Esophagus squamous epithelium (tissue), 5 donors: ENCODE data around the gene GTPBP4. TPM values are rescaled to one million over a fixed set of nuclear protein-coding genes. Genes with fewer than 3 reads are reported as not detected.

ENCODE experiments used
- DNase-seq: peaks from one replicate; lab custom pipeline; 2025; lab: John Stamatoyannopoulos, UW
- H3K27ac ChIP-seq, 4 donors: fragments of 200-600 bp; sonication (generic); one replicate each; pipeline ENCODE4 v1.5.1; 2016 to 2019; ENCODE audit warnings: mild to moderate bottlenecking in 1 of 4
- H3K27me3 ChIP-seq, 4 donors: fragments of 200-600 bp; sonication (generic); 1 replicate in 3 of 4; 2 replicates in 1 of 4; pipeline versions ENCODE4 v1.5.1 to v1.6.0; 2017 to 2021; ENCODE audit warnings: antibody characterized with exemption in 1 of 4
- H3K36me3 ChIP-seq, 3 donors: fragments of 200-600 bp; sonication (generic); one replicate each; pipeline ENCODE4 v1.5.1; 2016 to 2019
- H3K4me1 ChIP-seq, 3 donors: fragments of 200-600 bp; sonication (generic); one replicate each; pipeline ENCODE4 v1.5.1; 2017 to 2019
- H3K4me3 ChIP-seq, 4 donors: fragments of 200-600 bp; sonication (generic); 1 replicate in 3 of 4; 2 replicates in 1 of 4; pipeline ENCODE4 v1.5.1; 2016 to 2019; ENCODE audit warnings: mild to moderate bottlenecking in 2 of 4, moderate library complexity in 1 of 4
- H3K9me3 ChIP-seq, 3 donors: fragments of 200-600 bp; sonication (generic); one replicate each; pipeline ENCODE4 v1.5.1; 2016 to 2019
- POLR2A ChIP-seq, 4 donors: fragments of 450-650 bp; IDR thresholded peaks; one replicate each; pipeline ENCODE4 v1.6.1; 2017; ENCODE audit warnings: antibody characterized with exemption in 4 of 4, mild to moderate bottlenecking in 4 of 4, moderate library complexity in 3 of 4
- WGBS, 2 donors: methylation state at CpG; one replicate each; pipeline ENCODE4 v1.1.5; 2018; 5-methylcytosine and 5-hydroxymethylcytosine counted together
- intact Hi-C: fragments of 100-400 bp; cut with DNase I; formaldehyde crosslinking; loops from one replicate; pipeline ENCODE4 v1.15.0; 2022
- total RNA-seq, 4 donors: library from RNA; depleted of rRNA; stranded (reverse); fragments of >200 nt; gene quantifications; one replicate each; pipeline ENCODE4 v1.1.0, GENCODE V29; 2016
- TF ChIP-seq, protein P1 (sequence below), 6 experiments: fragments of 450-650 bp in 4 of 6; fragments of 200-600 bp in 2 of 6; sonication (generic) in 2 of 6; IDR thresholded peaks; one replicate each; pipeline ENCODE4 v1.5.1; 2016 to 2019; ENCODE audit warnings: antibody characterized with exemption in 6 of 6, mild to moderate bottlenecking in 4 of 6, moderate library complexity in 4 of 6
- donor health status: DM: yes; HTN: yes; CAD: no.

The GTPBP4 gene
- total RNA-seq, 4 donors from 2014 or later = 10.2 to 35.1 (median 23.1) TPM

GRCh38 chr10:970311-971149 is 17.7 kb upstream of the GTPBP4 start:
- H3K27ac ChIP-seq = peak overlapping the region in 3 of 4 donors; percentile 6 to 57 (median 38)
- TF ChIP-seq POLR2A (IDR thresholded peaks at IDR 0.05) = no peak
- TF ChIP-seq, protein P1, sequence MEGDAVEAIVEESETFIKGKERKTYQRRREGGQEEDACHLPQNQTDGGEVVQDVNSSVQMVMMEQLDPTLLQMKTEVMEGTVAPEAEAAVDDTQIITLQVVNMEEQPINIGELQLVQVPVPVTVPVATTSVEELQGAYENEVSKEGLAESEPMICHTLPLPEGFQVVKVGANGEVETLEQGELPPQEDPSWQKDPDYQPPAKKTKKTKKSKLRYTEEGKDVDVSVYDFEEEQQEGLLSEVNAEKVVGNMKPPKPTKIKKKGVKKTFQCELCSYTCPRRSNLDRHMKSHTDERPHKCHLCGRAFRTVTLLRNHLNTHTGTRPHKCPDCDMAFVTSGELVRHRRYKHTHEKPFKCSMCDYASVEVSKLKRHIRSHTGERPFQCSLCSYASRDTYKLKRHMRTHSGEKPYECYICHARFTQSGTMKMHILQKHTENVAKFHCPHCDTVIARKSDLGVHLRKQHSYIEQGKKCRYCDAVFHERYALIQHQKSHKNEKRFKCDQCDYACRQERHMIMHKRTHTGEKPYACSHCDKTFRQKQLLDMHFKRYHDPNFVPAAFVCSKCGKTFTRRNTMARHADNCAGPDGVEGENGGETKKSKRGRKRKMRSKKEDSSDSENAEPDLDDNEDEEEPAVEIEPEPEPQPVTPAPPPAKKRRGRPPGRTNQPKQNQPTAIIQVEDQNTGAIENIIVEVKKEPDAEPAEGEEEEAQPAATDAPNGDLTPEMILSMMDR (IDR thresholded peaks at IDR 0.05) = no peak
- peaks cover 0 to 9% (median 0%) of the 10 kb centered on the region in 4 donors for H3K27me3 ChIP-seq
- H3K9me3 ChIP-seq = no peaks in the 10 kb centered on the region
- H3K36me3 ChIP-seq = no peaks in the 10 kb centered on the region
- intact Hi-C loops = no loop called here
- peaks cover 0 to 22% (median 9%) of the 10 kb centered on the region in 3 donors for H3K4me1 ChIP-seq
- DNase-seq = no peak
- H3K4me3 ChIP-seq = no peak overlapping the region
- 26 to 35% methylated on average over 14 of the region's 14 CpGs for WGBS, 2 donors

DNA sequence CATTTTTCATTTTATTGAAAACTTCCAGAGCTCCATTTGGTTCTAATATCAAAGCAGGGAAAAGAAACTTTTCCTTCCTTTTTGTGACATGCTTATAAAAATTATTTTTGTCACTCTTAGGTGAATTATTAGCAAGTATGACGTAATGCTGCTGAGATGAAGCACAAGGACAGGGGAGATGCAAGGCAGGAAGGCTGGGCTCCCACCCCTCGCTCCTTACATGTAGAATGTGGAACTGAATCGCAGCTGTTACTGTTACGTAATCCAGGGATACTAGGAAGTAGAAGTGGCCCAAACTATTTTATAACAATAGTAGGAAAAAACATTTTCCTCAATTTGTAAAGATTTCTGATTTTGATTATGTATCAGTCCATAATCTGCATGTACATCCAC is 17.1 kb upstream of the GTPBP4 start:
- Histone ChIP-seq H3K36me3 (no peaks in the 10 kb centered on the region), H3K4me3 (no peak overlapping the region), H3K27me3 (peaks cover 0 to 9% (median 0%) of the 10 kb centered on the region in 4 donors), H3K9me3 (no peaks in the 10 kb centered on the region), H3K4me1 (peaks cover 0 to 22% (median 9%) of the 10 kb centered on the region in 3 donors), H3K27ac (peak overlapping the region in 2 of 4 donors; percentile 19 to 38)
- 52 to 68% methylated on average over 4 of the region's 4 CpGs for WGBS, 2 donors
- DNase-seq = no peak
- intact Hi-C loops = no loop called here
- TF ChIP-seq, protein P1 (IDR thresholded peaks at IDR 0.05) = no peak
- TF ChIP-seq POLR2A (IDR thresholded peaks at IDR 0.05) = no peak

GRCh38 chr10:971613-972012 is 16.6 kb upstream of the GTPBP4 start:
- 68 to 77% methylated on average over 12 of the region's 12 CpGs for WGBS, 2 donors
- no peak for DNase-seq
- TF ChIP-seq, protein P1 (IDR thresholded peaks at IDR 0.05) = no peak
- no peak for TF ChIP-seq POLR2A (IDR thresholded peaks at IDR 0.05)
- no peaks in the 10 kb centered on the region for H3K36me3 ChIP-seq
- H3K27me3 ChIP-seq = peaks cover 0 to 9% (median 0%) of the 10 kb centered on the region in 4 donors
- H3K27ac ChIP-seq = peak overlapping the region in 2 of 4 donors; percentile 19 to 38
- peaks cover 0 to 22% (median 9%) of the 10 kb centered on the region in 3 donors for H3K4me1 ChIP-seq
- H3K9me3 ChIP-seq = no peaks in the 10 kb centered on the region
- no peak overlapping the region for H3K4me3 ChIP-seq
- intact Hi-C loops = no loop called here

DNA sequence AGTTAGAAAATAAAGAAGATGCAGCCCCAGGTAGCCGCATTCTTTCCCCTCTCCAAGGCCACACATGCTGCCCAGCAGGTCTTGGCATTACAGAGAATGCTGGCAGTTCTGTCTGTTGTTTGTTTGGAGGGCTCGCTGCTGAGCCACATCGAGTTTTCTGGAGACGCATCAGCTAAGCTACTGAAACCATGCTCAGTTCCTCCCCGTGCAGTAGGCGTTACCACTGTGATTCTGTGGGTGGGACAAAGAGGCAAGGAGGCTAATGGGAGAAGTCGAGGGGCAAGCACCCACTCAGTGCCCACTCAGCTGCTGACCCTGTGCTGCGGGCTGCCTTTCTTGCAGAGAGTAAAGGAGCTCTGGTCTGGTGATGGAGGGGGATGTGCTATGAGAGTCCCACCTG is 15.5 kb upstream of the GTPBP4 start:
- no peak for DNase-seq
- Histone ChIP-seq H3K36me3 (no peaks in the 10 kb centered on the region), H3K4me1 (peaks cover 0 to 22% (median 9%) of the 10 kb centered on the region in 3 donors), H3K27me3 (peaks cover 0 to 9% (median 0%) of the 10 kb centered on the region in 4 donors), H3K9me3 (no peaks in the 10 kb centered on the region), H3K27ac (no peak overlapping the region), H3K4me3 (no peak overlapping the region)
- no peak for TF ChIP-seq POLR2A (IDR thresholded peaks at IDR 0.05)
- TF ChIP-seq, protein P1 (IDR thresholded peaks at IDR 0.05) = no peak
- intact Hi-C loops = no loop called here
- WGBS, 2 donors = 80 to 100% methylated on average over 2 to 7 of the region's 8 CpGs
